HG03521 (cell line): Measurements from ENCODE around the gene NIPBL.
"Not testable (repeated sequence)": the region's sequence is repeated elsewhere in the genome, so short reads cannot be mapped to it uniquely, and the experiment has no call there.

Experiments used
- ATAC-seq: cut with Tn5 transposase; IDR thresholded peaks from one replicate; pipeline ENCODE4 v1.9.1; 2021; ENCODE audit warnings: mild to moderate bottlenecking, moderate library complexity; ENCODE audit not compliant: unreplicated experiment

NIPBL gene

GRCh38 chr5:36876299-36876964 is at the start of gene NIPBL:
Gene NIPBL (plus strand): TSS chr5:36876769. CDS start chr5:36953697, 76,928 bp downstream.
- ATAC-seq = peak; percentile 59

GRCh38 chr5:36832274-36832673 is 44.3 kb upstream of the NIPBL start:
- ATAC-seq = no peak

- no peak for ATAC-seq
These were observed 39.7 kb upstream of the NIPBL start for GRCh38 chr5:36836831-36837230.

- ATAC-seq = no peak
These were observed 36.8 kb upstream of the NIPBL start for GRCh38 chr5:36839489-36840476.

GRCh38 chr5:36841677-36842076 is 34.9 kb upstream of the NIPBL start:
- ATAC-seq = no peak

- ATAC-seq = no peak
These were observed 34.5 kb upstream of the NIPBL start for GRCh38 chr5:36842087-36842486.

- no peak for ATAC-seq
These were observed 32.3 kb upstream of the NIPBL start for GRCh38 chr5:36844305-36844704.

GRCh38 chr5:36848545-36848944 is 28.0 kb upstream of the NIPBL start:
- ATAC-seq = not testable (repeated sequence)

GRCh38 chr5:36852903-36853302 is 23.7 kb upstream of the NIPBL start:
- ATAC-seq = not testable (repeated sequence)

GRCh38 chr5:36854402-36855140 is 22.0 kb upstream of the NIPBL start:
- no peak for ATAC-seq

GRCh38 chr5:36855141-36855495 is 21.5 kb upstream of the NIPBL start:
- no peak for ATAC-seq

GRCh38 chr5:36861871-36862270 is 14.7 kb upstream of the NIPBL start:
- ATAC-seq = no peak

- ATAC-seq = peak; percentile 73
These were observed 6.0 kb upstream of the NIPBL start for GRCh38 chr5:36870399-36871040.

- no peak for ATAC-seq
These were observed 2.1 kb upstream of the NIPBL start for GRCh38 chr5:36874465-36874864.

- no peak for ATAC-seq
These were observed 1.3 kb upstream of the NIPBL start for GRCh38 chr5:36875051-36875789.

GRCh38 chr5:36875790-36876298 is 725 bp upstream of the NIPBL start:
- peak; percentile 53 for ATAC-seq

- peak; percentile 24 for ATAC-seq
These were observed 547 bp downstream of the NIPBL start for GRCh38 chr5:36876965-36877666.

GRCh38 chr5:36877667-36878391 is 1.3 kb downstream of the NIPBL start:
- no peak for ATAC-seq
